Left ventricle myocardium superior (tissue), 1 donor: ENCODE measurements around the gene STKLD1. TPM values are rescaled to one million over a fixed set of nuclear protein-coding genes. Genes with fewer than 3 reads are reported as not detected.
"Not testable (repeated sequence)": the region's sequence is repeated elsewhere in the genome, so short reads cannot be mapped to it uniquely, and the experiment has no call there.

Experiments used
- ATAC-seq: fragments of 200-7000 bp; cut with Tn5 transposase; one replicate; pipeline ENCODE4 v1.9.1; 2020; ENCODE audit warnings: mild to moderate bottlenecking, moderate library complexity
- DNase-seq: peaks from one replicate; pipeline ENCODE4 v3.0.0-alpha.2; 2020
- intact Hi-C: fragments of 100-400 bp; cut with micrococcal nuclease; formaldehyde crosslinking; loops from one replicate; pipeline ENCODE4 v1.11.0; 2022
- total RNA-seq: library from RNA; stranded (reverse); fragmentation: NEBNext Ultra II Directional; extraction: Animal tissue kit (Norgen Biotek cat#: 25700); gene quantifications from one replicate; pipeline ENCODE4 v1.2.1, GENCODE V29; 2021
- donor health status: DM: no; HTN: yes; CAD: no; lungs with severe emphysema.

STKLD1 gene
- total RNA-seq, 1 donor from 2014 or later = 0.17 TPM

DNA sequence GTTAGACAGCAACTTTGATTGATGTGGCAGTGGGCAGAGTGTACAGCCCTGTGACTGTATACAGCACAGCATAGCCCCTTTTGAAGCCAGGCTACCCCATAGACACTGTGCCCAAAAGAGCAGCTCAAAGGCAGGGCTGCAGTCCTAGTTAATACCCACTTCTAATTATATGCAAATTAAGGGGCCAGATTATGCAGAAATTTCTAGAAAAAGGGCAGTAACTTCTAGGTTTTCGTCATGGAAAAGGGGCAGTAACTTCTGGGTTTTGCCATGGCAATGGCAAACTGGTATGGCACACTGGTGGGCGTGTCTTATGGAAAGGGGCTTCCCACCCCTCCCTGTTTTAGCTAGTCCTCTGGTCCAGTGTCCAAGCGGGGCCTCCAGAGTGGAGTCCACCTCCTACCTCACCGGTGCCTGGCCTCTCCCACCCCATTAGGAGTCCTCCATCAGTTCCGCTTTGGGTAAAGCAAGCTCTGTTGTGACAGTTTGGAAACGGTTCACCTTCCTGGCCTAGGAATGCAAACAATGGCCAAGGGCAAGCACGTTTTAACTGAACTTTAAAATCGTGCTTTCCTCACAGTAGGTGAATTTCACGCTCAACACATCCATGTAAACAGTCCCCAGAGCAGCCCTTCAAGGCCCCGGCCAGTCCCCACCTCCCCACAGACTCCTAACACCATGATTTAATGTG, 51.6 kb downstream of the STKLD1 start:
- intact Hi-C loops = no loop called here
- no peak for DNase-seq
- ATAC-seq = no peak

DNA sequence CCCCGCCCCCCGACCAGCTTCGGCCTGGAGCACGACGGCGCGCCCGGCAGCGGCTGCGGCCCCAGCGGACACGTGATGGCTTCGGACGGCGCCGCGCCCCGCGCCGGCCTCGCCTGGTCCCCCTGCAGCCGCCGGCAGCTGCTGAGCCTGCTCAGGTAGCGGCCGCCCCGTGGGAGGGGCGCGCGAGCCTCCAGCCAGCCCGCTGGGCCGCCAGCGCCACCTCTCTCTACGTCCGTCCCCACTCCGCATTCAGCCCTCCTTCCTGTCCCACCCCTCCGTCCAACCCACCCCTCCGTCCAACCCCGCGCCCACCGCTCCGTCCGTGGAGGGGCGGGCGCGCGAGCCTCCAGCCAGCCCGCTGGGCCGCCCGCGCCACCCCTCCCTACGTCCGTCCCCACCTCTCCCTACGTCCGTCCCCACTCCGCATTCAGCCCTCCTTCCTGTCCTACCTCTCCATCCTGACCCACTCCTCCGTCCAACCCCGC, 52.5 kb downstream of the STKLD1 start:
- intact Hi-C loops = no loop called here
- no peak for DNase-seq
- ATAC-seq = peak; percentile 53

DNA sequence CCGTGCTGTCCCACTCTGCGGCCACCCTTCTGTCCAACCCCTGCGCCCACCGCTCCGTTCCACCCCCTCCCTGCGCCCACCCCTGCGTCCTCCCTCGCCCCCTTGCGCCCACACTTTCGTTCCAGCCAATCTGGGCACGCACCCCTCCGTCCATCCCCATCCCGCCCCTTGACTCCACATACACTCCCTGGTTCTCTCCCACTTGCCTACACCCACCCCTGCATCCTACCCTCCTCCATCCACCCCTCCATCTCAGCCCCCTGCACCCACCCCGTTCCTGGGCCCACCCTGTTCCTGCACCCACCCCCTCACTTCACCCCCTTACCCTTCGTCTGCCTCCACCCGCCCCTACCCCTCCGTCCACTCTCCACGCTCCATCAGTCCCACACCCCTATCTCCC, 53.0 kb downstream of the STKLD1 start:
- intact Hi-C loops = no loop called here
- ATAC-seq (no peak), DNase-seq (no peak)

DNA sequence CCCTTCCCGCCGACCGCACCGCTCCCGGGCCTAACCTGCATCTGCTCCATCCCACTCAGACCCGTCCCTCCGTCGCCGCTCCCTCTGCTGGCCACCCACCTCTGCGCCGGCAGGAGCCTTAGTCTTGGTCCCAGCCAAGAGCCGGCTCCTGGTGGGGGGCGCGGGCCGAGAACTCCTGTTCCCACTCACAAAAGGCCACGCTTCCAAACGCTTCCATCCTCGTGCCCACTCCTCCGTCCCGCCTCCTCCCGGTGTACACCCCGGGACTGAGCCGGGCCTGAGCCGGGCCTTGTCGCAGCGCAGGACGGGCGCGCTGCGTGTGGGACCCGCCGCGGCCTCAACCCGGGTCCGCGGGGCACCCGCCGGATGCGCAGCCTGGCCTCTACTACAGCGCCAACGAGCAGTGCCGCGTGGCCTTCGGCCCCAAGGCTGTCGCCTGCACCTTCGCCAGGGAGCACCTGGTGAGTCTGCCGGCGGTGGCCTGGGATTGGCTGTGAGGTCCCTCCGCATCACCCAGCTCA, 53.5 kb downstream of the STKLD1 start:
- intact Hi-C loops = no loop called here
- DNase-seq (peak; percentile 49), ATAC-seq (peak; percentile 70)

DNA sequence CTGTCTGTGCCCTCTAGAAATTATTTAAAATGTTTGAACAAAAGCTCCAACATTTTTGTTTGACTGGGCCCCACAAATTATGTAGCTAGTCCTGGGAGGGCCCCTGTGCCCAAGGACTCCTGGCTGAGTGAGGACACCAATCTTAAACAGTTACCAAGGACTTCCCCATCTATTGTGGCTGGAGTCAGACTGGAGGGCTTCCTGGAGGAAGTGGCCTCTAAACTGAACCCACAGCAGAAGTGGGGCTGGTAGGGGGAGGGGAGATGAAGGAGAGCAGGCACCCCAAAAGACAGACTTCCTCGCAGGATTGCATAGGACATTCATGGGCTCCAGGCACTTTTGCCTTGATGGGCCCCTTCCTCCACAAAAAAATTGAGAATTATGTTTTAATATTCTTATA, 54.1 kb downstream of the STKLD1 start:
- DNase-seq (no peak), ATAC-seq (no peak)
- intact Hi-C loops = no loop called here

DNA sequence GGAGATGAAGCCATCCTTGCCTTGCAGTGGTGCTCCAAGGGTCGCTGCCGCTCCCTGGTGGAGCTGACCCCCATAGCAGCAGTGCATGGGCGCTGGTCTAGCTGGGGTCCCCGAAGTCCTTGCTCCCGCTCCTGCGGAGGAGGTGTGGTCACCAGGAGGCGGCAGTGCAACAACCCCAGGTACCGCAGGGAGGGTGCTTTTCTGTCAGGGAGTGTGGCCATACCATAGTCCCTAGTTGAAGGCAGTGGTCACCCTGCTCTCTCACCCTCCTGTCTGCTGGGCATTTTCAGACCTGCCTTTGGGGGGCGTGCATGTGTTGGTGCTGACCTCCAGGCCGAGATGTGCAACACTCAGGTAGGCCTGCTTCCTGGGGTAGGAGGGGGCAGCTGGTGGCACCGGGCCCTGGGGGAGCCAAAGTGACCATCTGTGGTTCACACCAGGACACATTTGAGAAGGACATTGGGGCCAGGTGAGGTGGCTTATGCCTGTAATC, 57.2 kb downstream of the STKLD1 start:
- ATAC-seq (no peak), DNase-seq (no peak)
- intact Hi-C loops = no loop called here

DNA sequence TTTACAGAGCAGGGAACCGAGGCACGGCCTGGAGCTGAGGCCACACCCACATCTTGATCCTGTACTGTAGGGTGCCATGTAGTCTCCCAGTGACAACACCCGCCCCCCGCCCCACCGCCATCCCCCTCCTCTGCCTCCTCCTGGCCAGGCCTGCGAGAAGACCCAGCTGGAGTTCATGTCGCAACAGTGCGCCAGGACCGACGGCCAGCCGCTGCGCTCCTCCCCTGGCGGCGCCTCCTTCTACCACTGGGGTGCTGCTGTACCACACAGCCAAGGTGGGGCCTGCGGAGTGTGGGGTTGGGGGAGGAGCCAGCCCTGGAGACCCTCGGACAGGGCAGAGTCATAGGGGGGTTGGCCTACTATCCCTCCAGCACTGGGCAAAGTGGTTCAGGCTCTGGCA, 60.5 kb downstream of the STKLD1 start:
- ATAC-seq (no peak), DNase-seq (no peak)
- intact Hi-C loops = no loop called here

DNA sequence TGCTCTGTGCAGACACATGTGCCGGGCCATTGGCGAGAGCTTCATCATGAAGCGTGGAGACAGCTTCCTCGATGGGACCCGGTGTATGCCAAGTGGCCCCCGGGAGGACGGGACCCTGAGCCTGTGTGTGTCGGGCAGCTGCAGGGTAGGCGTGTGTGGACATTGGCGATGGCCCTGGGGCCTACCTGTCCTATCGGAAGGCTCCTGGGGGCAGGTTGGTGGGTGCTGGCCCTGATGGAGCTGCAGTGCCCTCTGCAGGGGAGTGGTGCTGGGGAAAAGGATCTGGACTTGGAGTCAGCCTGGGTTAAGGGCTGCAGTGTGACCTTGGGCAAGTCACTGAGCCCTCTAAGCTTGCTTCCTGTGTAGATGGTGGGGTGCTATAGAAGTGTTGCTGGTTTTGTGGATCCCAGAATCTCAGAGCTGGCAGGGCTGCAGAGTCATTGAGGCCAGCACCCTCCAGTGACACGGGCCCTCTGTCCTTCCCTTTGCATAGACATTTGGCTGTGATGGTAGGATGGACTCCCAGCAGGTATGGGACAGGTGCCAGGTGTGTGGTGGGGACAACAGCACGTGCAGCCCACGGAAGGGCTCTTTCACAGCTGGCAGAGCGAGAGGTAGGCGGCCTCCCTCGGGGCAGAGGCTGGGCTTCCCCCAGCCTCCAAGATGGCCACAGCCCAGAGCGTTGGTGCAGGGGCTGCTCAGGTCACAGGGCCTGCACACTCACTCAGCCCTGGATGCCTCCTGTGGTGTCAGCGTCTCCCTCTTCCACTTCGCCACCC, 61.8 kb downstream of the STKLD1 start:
- DNase-seq (no peak), ATAC-seq (no peak)
- intact Hi-C loops = no loop called here

DNA sequence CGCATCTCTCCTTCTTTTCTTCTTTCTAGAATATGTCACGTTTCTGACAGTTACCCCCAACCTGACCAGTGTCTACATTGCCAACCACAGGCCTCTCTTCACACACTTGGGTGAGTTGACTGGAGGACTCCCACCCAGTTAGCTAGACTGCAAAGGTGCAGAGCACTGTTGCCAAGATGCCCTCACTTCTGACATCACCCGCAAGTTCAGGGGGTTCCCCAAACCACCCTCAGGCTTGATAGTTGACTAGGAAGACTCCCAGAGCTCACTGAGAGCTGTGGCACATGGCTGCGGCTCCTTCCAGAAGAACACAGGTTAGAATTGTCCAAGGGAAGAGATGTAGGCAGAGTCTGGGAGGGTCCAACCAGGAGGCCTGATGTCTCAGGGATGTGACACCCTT, 63.2 kb downstream of the STKLD1 start:
- intact Hi-C loops = no loop called here
- DNase-seq (no peak), ATAC-seq (no peak)

DNA sequence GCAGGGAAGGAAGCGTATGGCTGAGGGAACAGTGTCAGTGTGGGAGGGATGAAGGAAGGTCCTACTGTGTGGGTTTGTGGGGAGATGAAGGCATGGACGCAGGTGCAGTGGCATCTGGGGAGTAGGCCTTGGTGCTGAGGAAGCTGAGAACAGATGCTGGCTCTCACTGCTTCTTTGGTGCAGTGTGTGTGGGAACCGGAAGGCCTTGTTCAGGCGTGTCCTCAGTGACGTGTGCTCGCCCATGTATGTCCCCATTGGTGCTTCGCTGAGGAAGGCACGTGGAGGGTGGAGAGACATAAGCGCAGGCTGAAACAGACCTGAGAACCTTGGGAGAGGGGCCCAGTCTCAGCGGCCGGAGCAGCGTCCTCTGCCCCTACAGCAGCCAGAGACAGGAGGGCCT, 64.7 kb downstream of the STKLD1 start:
- no peak for DNase-seq
- no peak for ATAC-seq
- intact Hi-C loops = no loop called here

DNA sequence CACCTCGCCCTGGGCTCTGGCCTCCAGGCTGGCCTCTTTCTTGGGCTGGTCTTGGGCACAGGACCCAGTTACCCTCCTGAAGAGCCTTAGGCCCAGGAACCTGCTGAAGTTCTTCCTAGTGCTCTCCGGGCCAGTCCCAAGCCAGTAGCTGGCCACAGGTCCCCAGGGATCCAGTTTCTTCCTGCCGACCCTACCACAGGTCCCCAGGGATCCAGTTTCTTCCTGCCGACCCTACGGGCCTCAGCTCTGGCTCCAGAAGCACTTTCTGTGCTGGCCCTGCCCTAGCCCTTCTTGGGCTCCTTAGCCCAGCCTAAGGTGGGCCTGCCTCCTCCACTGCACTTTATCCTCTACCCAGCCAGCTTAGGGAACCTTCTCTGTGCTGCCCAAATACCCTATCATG, 65.4 kb downstream of the STKLD1 start:
- ATAC-seq (no peak), DNase-seq (no peak)
- intact Hi-C loops = no loop called here

DNA sequence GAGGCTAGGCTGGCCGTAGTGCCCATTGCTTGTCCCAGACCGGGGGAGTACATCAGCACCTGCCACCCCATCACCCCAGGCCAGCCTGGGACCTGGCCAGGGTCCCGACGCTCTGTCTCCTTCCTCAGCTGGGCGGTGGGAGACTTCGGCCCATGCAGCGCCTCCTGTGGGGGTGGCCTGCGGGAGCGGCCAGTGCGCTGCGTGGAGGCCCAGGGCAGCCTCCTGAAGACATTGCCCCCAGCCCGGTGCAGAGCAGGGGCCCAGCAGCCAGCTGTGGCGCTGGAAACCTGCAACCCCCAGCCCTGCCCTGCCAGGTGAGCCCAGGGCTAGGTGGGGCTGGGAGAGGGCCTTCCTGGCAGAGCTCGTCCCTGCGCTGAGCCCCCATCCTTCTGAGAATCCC, 67.1 kb downstream of the STKLD1 start:
- no peak for DNase-seq
- intact Hi-C loops = no loop called here
- ATAC-seq = no peak

DNA sequence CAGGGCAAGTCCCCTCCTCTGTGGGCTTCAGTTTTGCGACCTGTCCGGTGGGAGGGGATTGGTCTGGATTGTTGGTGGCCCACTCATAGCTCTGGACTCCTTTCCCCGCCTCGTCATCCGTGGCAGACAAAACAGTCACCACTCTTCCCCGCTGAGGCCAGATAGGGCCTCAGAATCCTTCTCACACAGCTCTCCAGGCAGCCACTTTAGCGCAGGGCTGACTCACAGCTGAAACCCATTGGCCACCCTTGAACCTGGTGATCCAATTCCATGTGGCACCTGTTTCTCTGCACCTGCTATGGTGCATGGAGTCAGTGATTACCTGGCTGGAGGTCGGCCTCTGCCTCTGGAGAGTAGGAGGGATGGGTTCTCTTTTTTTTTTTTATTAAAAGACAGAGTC, 67.8 kb downstream of the STKLD1 start:
- intact Hi-C loops = no loop called here
- ATAC-seq (no peak), DNase-seq (no peak)

DNA sequence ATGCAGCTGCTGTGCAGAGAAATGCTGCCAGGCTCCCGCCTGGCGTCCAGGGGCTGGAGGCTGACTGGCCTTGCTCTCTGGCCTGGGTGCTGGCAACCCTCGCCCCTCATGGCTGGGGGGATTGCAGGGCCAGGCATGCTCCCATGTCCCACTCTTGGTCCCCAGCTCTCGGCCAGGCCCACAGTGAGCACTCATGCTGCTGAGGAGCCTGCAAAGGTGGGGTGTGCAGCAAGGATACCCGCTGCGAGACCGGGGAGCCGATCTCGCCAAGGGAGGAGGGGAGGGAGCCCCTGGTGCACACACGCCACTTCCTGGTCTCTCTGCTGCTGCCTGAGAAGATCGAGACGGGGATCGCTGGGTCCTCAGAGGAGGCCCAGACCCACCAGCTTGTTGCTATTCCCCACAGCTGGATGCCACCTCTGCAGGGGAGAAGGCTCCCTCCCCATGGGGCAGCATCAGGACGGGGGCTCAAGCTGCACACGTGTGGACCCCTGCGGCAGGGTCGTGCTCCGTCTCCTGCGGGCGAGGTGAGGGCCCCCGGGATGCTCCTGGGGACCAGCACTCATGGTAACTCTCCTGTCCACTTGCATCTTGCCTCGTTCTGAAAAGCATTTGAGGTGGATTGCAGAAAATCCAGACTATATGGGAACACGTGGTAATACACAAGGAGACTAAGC, 69.3 kb downstream of the STKLD1 start:
- intact Hi-C loops = no loop called here

DNA sequence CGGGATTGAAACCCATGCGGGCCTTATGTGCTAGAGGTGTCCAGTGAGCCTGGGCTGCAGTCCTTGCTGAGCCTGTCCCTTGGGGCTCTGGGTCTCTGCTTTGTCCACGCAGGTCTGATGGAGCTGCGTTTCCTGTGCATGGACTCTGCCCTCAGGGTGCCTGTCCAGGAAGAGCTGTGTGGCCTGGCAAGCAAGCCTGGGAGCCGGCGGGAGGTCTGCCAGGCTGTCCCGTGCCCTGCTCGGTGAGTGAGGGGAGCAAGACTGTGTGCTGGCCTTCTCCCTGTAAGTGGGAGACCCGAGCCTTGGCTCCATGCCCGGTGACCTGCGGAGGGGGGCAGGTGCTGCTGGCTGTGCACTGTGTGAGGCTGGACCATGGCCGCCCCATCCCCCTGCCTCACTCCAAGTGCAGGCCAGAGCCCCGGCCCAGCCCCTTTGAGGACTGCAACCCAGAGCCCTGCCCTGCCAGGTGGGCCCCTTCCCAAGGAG, 72.4 kb downstream of the STKLD1 start:
- intact Hi-C loops = no loop called here
- no peak for ATAC-seq
- no peak for DNase-seq

More for the DNA sequence above, 69.3 kb downstream of the STKLD1 start:
- DNase-seq = no peak
- no peak for ATAC-seq

DNA sequence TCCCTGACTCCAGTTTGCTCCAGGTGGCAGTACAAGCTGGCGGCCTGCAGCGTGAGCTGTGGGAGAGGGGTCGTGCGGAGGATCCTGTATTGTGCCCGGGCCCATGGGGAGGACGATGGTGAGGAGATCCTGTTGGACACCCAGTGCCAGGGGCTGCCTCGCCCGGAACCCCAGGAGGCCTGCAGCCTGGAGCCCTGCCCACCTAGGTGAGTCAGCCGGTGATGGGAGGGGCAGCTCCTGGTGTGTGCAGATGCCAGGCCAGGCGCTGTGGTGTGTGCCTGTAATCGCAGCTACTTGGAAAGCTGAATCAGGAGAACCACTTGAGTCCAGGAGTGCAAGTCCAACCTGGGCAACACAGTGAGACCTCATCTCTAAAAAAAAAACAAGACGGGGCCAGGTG, 73.6 kb downstream of the STKLD1 start:
- intact Hi-C loops = no loop called here
- ATAC-seq = no peak
- DNase-seq = no peak

DNA sequence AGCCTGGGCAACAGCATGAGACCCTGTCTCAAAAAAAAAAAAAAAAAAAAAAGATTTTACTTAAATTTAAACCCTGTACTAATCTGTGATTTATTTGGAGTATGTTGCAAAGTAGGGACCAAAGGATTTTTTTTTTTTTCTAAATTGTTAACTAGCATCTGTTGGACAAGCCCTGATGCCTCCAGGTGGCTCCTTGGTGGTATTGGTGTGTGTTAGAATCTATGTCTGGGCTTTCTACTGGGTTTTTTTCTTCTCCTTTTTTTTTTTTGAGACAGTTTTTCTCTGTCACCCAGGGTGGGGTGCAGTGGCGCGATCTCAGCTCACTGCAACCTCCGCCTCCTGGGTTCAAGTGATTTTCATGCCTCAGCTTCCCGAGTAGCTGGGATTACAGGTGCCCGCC, 75.7 kb downstream of the STKLD1 start:
- DNase-seq, ATAC-seq, intact Hi-C loops: not testable (repeated sequence)

DNA sequence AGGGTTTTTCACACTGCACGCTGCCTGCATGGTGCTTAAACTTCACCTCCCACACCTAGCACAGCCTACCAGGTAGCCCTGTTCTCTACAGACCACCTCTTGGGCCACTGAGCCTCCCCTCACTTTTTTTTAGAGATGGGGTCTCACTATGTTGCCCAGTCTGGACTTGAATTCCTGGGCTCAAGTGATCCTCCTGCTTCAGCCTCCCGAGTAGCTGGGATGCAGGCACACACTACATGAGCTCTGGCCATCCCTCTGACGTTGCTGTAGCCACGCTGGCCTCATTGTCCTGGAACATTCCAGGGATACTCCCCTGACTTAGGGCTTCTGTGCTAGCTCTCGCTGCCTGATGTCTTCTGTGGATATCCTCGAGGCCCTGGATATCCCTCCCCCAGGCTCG, 76.4 kb downstream of the STKLD1 start:
- DNase-seq = no peak
- intact Hi-C loops = no loop called here
- no peak for ATAC-seq

DNA sequence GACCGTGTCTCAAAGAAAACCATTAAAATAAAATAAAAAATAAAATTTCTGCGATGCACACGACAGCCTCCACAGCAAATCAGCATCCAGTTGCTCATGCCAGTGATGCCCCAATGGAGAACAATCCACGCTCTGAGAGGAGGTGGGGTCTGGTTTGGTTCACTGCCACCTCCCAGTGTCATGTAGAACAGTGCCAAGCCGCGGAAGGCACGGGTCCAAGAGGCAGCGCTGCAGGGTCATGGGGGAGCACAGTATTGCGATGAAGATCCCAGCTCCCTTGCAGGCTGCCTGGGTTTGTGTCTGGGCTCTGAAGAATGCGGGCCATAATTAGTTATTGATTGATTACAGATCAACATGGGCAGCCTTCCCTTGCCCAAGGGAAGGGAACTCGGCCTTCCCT, 77.5 kb downstream of the STKLD1 start:
- DNase-seq = no peak
- peak; percentile 34 for ATAC-seq
- intact Hi-C loops = no loop called here

DNA sequence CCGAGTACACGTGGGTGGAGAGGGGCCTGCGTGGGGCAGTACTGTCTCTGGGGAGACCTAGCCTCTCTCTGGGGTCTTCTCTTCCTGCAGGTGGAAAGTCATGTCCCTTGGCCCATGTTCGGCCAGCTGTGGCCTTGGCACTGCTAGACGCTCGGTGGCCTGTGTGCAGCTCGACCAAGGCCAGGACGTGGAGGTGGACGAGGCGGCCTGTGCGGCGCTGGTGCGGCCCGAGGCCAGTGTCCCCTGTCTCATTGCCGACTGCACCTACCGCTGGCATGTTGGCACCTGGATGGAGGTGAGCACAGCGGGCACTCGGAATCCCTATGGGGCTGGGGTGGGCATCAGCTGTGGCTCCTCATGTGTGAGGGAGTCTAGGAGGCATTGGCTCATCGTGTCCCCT, 78.2 kb downstream of the STKLD1 start:
- ATAC-seq (no peak), DNase-seq (no peak)
- intact Hi-C loops = no loop called here
